Astrocyte (in vitro differentiated cells and primary cell): ENCODE measurements around the gene FOSL2. TPM values are rescaled to one million over a fixed set of nuclear protein-coding genes. Genes with fewer than 3 reads are reported as not detected.

Experiments
- DNase-seq: peaks from one replicate; pipeline ENCODE4 v3.0.0-alpha.2; 2010; ENCODE audit warnings: low read depth
- FAIRE-seq: peaks from 2 replicates; lab custom pipeline; 2011; peaks lifted over from hg19 to GRCh38; lab: Jason Lieb, UNC
- H2AFZ ChIP-seq: 2 replicates; pipeline ENCODE4 v1.6.0; 2012; ENCODE audit warnings: low read depth, low read length, inconsistent platforms
- H3K27ac ChIP-seq: 2 replicates; pipeline ENCODE4 v1.5.1; 2011; ENCODE audit warnings: low read depth, low read length, inconsistent platforms
- H3K27me3 ChIP-seq: 2 replicates; pipeline ENCODE4 v1.6.0; 2011; ENCODE audit warnings: low read length, inconsistent platforms; ENCODE audit not compliant: insufficient read depth
- H3K36me3 ChIP-seq: 2 replicates; pipeline ENCODE4 v1.5.1; 2011; ENCODE audit warnings: low read length, inconsistent platforms; ENCODE audit not compliant: insufficient read depth
- H3K4me1 ChIP-seq: 2 replicates; pipeline ENCODE4 v1.5.1; 2011; ENCODE audit warnings: low read length, inconsistent platforms; ENCODE audit not compliant: insufficient read depth
- H3K4me2 ChIP-seq: 2 replicates; pipeline ENCODE4 v1.6.0; 2012; ENCODE audit warnings: low read length, inconsistent platforms
- H3K4me3 ChIP-seq: 2 replicates; pipeline ENCODE4 v1.5.1; 2011; ENCODE audit warnings: low read depth, mild to moderate bottlenecking, low read length, inconsistent platforms; ENCODE audit not compliant: insufficient read depth
- H3K79me2 ChIP-seq: 2 replicates; pipeline ENCODE4 v1.6.0; 2012; ENCODE audit warnings: mild to moderate bottlenecking, low read length, inconsistent platforms; ENCODE audit not compliant: insufficient read depth
- H3K9ac ChIP-seq: 2 replicates; pipeline ENCODE4 v1.6.0; 2012; ENCODE audit warnings: mild to moderate bottlenecking, low read length, inconsistent platforms
- H3K9me3 ChIP-seq: 2 replicates; pipeline ENCODE4 v1.5.1; 2012; ENCODE audit warnings: low read depth, mild to moderate bottlenecking, low read length, inconsistent platforms; ENCODE audit not compliant: insufficient read depth
- H4K20me1 ChIP-seq: 2 replicates; pipeline ENCODE4 v1.6.0; 2012; ENCODE audit warnings: low read length, inconsistent platforms; ENCODE audit not compliant: insufficient read depth
- H3K27ac Mint-ChIP-seq: one replicate; pipeline ENCODE4 v1.8.0; 2021; ENCODE audit warnings: mild to moderate bottlenecking, mixed read lengths; ENCODE audit not compliant: unreplicated experiment
- H3K27me3 Mint-ChIP-seq: one replicate; pipeline ENCODE4 v1.8.0; 2021; ENCODE audit warnings: low read depth, mixed read lengths; ENCODE audit not compliant: unreplicated experiment
- H3K36me3 Mint-ChIP-seq: one replicate; pipeline ENCODE4 v1.8.0; 2021; ENCODE audit warnings: low read depth, mixed read lengths; ENCODE audit not compliant: unreplicated experiment
- H3K4me1 Mint-ChIP-seq: one replicate; pipeline ENCODE4 v1.8.0; 2021; ENCODE audit warnings: low read depth, mixed read lengths; ENCODE audit not compliant: unreplicated experiment
- H3K4me3 Mint-ChIP-seq: one replicate; pipeline ENCODE4 v1.8.0; 2021; ENCODE audit warnings: mild to moderate bottlenecking, moderate library complexity, mixed read lengths; ENCODE audit not compliant: unreplicated experiment
- H3K9me3 Mint-ChIP-seq: one replicate; pipeline ENCODE4 v1.8.0; 2021; ENCODE audit warnings: mild to moderate bottlenecking, mixed read lengths; ENCODE audit not compliant: unreplicated experiment
- CTCF ChIP-seq: IDR thresholded peaks from 2 replicates; pipeline ENCODE4 v1.5.1; 2011; ENCODE audit warnings: low read depth, mild to moderate bottlenecking, inconsistent platforms, low read length, moderate library complexity; ENCODE audit not compliant: insufficient read depth
- EZH2 ChIP-seq: IDR thresholded peaks from 2 replicates; pipeline ENCODE4 v1.6.1; 2012; ENCODE audit warnings: mild to moderate bottlenecking, low read length, inconsistent platforms; ENCODE audit not compliant: insufficient read depth
- total RNA-seq: library from RNA; stranded (reverse); gene quantifications from 2 replicates; pipeline ENCODE4 v1.2.1, GENCODE V29; 2021

The FOSL2 gene
- total RNA-seq, 1 donor from 2014 or later = 158 TPM

GRCh38 chr2:28399956-28400355 is 7.3 kb downstream of the FOSL2 start:
- H3K4me1 ChIP-seq = peaks cover 64% of the 10 kb centered on the region
- no peak overlapping the region for H2AFZ ChIP-seq
- FAIRE-seq (no peak), DNase-seq (no peak)
- peak overlapping the region; percentile 95 for H3K4me2 ChIP-seq
- H3K79me2 ChIP-seq = peaks cover 100% of the 10 kb centered on the region
- TF ChIP-seq CTCF = no peak
- no peak for TF ChIP-seq EZH2
- H3K9me3 ChIP-seq = no peaks in the 10 kb centered on the region
- H3K27me3 Mint-ChIP-seq = no peaks in the 10 kb centered on the region
- H3K4me1 Mint-ChIP-seq = peaks cover 63% of the 10 kb centered on the region
- no peaks in the 10 kb centered on the region for H3K9me3 Mint-ChIP-seq
- no peak overlapping the region for H3K27ac ChIP-seq
- peaks cover 98% of the 10 kb centered on the region for H4K20me1 ChIP-seq
- no peak overlapping the region for H3K9ac ChIP-seq
- H3K36me3 ChIP-seq = peaks cover 18% of the 10 kb centered on the region
- H3K4me3 ChIP-seq = no peak overlapping the region
- H3K27ac Mint-ChIP-seq = peak overlapping the region; percentile 8
- peak overlapping the region; percentile 63 for H3K4me3 Mint-ChIP-seq
- H3K27me3 ChIP-seq = no peaks in the 10 kb centered on the region
- peaks cover 27% of the 10 kb centered on the region for H3K36me3 Mint-ChIP-seq

GRCh38 chr2:28400419-28400818 is 7.8 kb downstream of the FOSL2 start:
- peak overlapping the region; percentile 95 for H3K4me2 ChIP-seq
- no peaks in the 10 kb centered on the region for H3K27me3 Mint-ChIP-seq

More at GRCh38 chr2:28400419-28400818, 7.8 kb downstream of the FOSL2 start:
- FAIRE-seq (no peak), DNase-seq (no peak)
- Histone ChIP-seq H3K4me1 (peaks cover 64% of the 10 kb centered on the region), H3K36me3 (peaks cover 22% of the 10 kb centered on the region), H3K27ac (no peak overlapping the region), H2AFZ (no peak overlapping the region), H3K79me2 (peaks cover 100% of the 10 kb centered on the region), H3K4me3 (no peak overlapping the region), H3K9me3 (no peaks in the 10 kb centered on the region), H4K20me1 (peaks cover 98% of the 10 kb centered on the region), H3K27me3 (no peaks in the 10 kb centered on the region), H3K9ac (no peak overlapping the region)
- H3K4me3 Mint-ChIP-seq = peak overlapping the region; percentile 68
- peaks cover 65% of the 10 kb centered on the region for H3K4me1 Mint-ChIP-seq
- H3K9me3 Mint-ChIP-seq = no peaks in the 10 kb centered on the region
- peak overlapping the region; percentile 34 for H3K27ac Mint-ChIP-seq
- H3K36me3 Mint-ChIP-seq = peaks cover 31% of the 10 kb centered on the region
- no peak for TF ChIP-seq CTCF
- no peak for TF ChIP-seq EZH2
